HUDEP-2 (cell line): ENCODE measurements around the gene BRSK1.

Source experiments
- DNase-seq, 76 experiments: peaks; one replicate each; lab custom pipeline; 2025; ENCODE audit not compliant: unreplicated experiment in 76 of 76; lab: John Stamatoyannopoulos, UW

The BRSK1 gene

DNA sequence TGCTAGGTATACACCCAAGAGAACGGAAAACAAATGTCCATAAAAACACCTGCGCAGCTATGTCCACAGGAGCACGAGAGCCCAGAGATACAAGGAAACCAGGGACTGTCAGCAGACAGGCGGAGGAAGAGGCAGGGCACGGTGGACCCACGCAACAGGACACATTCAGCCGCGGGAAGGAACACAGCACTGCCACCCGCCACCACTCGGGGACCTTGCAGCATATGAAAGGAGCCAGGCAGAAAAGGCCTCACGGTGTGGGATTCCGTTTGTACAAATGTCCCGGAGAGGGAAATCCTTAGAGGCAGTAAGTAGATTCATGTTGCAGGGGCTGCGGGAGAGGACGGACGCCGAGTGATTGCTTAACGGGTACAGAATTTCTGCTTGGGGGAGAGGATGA, 11.7 kb upstream of the BRSK1 start:
- DNase-seq, result no peak

DNA sequence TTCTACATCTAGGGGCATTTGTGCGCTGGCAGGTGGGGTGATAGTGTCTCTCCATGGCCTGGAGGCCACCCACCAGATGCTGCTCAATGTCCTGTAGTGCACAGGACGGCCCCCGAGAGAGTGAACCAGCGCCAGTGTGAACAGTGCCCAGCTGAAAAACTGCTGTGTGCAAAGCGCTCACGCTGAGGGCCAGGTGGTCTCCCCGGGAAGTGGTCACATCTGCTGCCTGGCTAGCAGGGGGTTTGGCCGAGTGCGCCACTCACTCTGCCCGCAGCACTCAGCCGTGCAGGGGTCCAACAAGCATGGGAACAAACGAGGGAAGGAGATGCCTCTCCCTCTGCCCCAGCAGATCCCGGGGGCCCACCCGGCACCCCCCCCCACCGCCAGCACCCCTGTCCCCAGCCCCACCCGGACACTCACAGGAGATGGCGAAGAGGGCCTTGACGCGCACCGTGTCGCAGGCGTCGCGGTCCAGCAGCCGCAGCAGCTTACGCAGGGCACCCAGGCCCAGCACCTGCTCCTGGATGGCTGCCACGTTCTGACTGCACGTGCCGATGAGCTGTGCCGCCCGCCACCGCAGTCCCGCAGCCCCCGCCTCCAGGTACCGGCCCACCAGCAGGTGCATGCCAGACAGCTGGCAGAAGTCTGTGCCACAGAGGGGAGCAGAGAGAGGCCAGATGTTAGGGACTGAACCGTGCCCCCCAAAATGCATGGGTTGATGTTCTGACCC, 9.7 kb upstream of the BRSK1 start:
- no peak for DNase-seq

DNA sequence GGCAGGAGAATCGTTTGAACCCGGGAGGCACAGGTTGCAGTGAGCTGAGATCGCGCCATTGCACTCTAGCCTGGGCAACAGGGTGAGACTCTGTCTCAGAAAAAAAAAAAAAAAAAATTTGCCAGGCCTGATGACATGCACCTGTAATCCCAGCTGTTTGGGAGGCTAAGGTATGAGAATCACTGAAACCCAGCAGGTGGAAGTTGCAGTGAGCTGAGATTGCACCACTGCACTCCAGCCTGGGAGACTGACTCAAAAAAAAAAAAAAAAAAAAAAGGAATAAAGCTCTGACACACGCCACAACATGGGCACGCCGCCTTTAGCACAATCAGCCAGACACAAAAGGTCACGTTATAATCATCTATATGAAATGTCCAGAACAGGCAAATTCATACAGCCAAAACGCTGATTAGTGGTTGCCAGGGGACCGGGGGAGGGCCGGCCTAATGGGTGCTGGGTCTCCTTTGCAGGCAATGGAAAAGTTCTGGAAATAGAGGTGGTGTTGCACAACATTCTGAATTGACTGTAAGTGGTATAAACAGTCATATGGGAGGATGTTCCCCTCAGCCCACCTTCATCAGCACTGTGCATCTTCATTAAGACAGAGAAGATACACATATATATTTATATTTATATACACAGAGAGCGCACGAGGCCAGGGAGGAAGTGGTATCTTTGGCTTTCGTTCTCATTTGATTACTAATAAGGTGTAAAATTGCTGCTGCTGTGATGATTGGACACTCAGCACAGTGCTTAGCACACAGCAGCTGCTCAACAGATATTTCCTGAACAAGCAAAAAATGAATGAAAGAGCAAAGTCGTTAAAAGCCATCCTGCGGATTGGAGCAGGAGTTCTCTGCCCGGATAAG, 7.7 kb upstream of the BRSK1 start:
- no peak for DNase-seq

DNA sequence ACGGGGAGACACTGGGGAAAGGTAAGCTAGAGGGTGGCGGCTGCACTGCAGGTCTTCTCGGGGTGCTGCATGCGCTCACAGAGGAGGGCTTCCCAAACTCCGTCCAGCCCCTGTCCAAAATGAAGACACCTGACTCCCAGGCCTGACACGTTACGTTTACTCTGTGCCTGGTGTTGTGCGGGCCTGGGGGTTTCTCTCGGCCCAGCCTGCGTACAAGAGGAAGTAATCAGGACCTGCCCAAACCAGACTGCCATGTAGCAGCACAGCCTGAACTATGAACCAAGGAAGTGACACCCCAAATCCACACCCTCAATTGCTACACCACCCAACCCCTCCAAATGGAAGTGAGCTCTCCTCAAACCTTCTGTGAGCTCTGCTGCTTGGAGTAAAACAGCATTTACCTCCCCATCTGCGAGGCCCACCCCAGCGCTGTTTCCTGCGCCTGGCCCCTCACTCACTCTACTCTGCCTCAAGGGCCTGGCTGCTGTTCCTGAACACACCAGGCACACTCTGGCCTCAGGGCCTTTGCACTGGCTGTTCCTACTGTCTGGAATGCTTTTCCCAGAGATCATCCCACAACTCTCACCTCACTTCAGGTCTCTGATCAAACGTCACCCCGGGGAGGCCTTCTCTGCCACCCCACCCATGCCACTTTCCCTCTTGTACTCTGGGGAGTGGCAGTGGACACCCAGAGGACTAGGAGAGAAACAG, 6.9 kb upstream of the BRSK1 start:
- DNase-seq, result no peak

DNA sequence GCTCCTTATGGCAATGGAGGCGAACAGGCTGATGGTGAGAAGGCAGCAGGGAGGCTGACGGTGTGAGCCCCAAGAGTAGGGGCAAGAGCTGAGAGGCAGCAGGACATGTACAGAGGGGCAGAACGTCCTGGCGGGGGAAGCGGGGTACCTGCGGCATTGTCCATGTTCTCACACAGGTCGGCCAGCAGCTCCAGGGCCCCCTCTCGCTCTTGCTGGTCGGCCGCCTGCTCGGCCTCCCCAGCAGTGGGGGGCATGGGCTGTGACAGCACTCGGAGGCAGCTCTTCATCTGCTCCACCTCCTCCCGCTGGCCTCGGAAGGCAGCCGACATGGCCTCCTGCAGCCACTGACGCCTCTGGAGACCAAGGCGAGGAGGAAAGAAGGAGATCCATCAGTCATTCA, 6.3 kb upstream of the BRSK1 start:
- DNase-seq, result no peak

DNA sequence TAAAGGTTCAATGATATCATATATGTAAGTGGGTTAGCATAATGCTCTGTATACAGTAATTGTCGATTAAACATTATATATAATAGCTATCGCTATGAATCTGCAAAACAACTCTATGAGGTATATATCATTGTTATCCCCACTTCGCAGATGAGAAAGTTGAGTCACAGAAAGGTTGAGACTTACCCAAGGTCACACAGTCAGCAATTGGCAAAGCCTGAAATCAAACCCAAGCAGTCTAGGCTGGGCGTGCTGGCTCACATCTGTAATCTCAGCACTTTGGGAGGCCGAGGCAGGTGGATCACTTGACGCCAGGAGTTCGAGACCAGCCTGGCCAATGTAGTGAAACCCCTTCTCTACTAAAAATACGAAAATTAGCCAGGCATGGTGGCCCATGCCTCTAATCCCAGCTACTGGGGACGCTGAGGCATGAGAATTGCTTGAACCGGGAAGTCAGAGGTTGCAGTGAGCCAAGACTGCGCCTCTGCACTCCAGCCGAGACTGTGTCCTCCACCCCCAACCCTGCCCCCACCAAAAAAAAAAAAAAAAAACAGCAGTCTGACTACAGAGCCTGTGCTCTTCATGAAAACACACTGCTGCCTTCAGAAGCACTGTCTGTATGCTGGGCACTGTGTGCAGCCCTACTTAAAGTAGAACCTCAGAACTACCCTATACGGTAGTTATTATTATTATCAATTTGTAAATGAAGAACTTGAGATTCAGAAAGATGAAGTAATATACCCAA, 5.2 kb upstream of the BRSK1 start:
- peak in 4 of 76 experiments; percentile 9 to 31 (median 20) for DNase-seq

DNA sequence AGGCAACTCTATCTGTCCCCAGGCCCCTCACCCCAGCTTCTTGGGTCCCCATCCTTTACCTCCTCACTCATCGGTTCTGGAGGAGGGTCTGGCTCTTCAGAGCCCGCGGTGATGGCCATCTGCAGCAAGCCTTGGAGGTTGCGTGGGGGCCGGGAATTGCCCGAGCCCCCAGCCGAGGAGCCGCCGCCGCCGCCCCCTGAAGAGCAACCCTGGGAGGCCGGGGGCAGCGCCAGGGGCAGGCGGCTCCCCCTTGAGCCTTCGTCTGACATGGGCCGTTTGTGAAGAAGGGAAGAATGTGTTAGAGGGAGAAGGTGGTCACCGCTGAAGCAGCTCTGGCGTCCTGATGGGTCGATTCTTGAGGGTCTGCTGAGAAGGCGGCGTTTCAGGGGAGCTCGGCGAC, 4.5 kb upstream of the BRSK1 start:
- no peak for DNase-seq

DNA sequence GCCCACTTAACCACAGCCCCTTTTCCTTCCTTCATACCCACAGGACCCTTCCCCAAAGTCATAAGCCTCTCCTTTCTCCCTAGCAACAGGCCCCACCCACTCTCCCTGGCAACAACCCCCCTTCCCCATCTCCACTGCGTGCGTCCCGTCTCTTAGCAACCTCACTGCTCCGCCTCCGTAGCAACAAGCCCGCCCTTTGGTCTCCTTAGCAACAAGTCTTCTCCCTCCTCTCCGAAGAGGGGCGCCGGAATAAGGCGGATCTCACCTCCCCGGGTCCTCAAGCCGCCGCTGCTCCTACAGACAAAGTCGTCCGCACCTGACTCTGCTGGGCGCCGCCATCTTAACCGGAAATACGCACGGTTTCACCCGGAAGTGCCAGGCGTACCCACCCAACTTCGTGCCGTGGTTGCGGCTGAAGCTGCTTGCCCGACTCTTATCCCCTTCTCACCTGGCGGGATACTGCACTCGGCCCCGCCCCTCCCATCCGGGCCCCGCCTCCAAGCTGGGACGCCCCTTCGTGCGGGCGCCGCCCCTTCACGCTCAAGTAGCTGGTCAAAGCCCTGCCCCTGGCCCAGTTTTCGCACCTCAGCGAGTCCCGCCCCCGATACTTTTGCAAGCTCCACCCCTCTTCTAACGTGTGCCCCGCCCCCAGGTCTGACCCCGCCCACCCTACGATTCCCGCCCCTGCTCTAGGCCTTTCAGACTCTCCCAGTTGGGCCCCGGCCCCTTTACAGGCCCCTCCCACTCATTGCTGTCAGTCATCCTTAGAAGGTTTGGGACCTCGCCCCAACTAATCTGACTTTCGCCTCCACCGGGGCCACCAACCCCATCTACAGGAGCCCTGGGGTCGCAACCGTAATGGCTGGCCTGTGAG, 3.8 kb upstream of the BRSK1 start, which contains the start of gene HSPBP1:
Gene HSPBP1 (minus strand): TSS at position 341 of the 874 bp plus-strand sequence. CDS start 502 bp downstream, outside the sequence.
- peak; percentile 77 to 100 (median 98) for DNase-seq

DNA sequence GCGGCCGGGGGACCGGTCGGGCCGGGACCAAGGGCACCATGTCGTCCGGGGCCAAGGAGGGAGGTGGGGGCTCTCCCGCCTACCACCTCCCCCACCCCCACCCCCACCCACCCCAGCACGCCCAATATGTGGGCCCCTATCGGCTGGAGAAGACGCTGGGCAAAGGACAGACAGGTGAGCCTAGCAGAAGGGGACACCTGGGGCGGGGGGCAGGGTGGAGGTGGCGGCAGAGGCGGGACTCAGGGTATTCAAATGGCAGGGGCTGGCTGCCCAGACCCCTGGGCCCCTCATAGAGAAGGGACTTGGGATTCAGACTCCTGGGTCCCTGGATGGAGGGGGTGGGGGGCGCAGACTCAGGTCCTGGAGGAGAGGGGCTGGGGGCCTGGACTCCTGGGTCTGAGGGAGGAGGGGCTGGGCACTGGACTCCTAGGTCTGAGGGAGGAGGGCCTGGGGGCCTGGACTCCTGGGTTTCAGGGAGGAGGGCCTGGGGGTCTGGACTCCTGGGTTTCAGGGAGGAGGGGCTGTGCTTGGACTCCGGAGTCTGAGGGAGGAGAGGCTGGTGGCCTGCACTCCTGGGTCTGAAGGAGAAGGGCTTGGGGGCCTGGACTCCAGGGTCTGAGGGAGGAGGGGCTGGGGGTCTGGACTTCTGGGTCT, 735 bp downstream of the BRSK1 start:
- no peak for DNase-seq

DNA sequence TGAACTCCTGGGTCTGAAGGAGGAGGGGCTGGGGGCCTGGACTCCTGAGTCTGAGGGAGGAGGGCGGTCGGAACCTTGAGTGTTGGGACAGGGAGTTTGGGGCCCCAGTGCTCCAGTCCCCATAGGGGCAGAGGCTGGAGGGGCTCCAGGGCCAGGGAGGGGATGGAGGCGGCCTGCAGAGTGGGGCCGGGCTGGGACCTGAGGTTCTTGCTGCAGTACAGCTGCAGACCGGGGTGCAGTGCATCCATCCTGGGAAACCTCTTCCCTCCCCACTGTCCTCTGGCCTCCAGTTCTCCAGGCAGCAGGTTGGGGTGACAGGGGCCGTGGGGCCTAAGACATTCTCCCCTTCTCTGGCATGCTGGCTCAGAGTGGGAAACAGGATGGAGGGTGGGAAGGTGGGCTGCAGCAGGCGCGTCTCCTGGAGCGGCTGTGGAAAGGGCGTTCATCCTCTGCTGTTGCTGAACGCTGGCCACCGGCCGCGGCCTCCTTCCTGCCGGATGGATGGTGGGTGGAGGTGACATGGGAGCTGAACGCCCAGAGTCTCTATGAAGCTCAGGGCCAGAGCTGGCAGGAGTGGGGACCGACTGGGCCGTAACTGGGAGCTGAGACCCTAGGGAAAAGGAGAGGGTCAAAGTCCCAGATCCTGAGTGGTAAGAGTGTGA, 1.6 kb downstream of the BRSK1 start:
- DNase-seq, result no peak

DNA sequence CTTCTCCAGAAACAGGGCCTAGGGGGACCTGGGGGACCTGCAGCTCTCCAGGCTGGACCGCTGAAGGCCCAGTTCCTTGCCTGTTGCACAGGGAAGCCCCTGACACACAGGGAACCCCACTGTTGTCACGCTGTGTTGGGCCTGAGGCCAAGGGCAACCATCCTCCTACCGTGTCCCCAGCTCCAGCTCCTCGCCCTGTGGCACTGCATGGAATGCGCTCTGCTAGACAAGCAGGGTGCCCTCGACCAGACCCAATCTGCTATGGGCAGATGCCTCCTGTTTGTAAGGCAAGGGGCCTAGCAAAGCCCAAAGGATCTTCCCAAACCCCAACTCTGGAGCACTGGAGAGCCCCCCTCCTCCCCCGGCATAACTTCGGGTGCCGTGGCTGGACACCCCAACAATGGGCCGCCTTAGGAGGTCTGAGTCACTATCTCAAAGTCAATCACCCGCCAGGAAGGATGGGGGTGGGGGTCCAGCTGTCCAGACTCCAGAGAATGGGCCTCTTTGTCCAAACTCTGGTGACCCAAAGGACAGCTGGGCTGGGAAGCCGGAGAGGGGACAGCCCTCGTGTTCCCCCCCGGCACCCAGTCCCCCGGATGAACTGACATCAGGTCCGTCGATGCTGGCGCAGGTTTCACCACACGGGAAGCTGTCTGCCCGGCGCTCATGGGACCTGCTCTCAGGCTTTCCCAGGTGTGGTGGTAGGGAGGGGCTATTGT, 3.7 kb downstream of the BRSK1 start:
- no peak for DNase-seq

DNA sequence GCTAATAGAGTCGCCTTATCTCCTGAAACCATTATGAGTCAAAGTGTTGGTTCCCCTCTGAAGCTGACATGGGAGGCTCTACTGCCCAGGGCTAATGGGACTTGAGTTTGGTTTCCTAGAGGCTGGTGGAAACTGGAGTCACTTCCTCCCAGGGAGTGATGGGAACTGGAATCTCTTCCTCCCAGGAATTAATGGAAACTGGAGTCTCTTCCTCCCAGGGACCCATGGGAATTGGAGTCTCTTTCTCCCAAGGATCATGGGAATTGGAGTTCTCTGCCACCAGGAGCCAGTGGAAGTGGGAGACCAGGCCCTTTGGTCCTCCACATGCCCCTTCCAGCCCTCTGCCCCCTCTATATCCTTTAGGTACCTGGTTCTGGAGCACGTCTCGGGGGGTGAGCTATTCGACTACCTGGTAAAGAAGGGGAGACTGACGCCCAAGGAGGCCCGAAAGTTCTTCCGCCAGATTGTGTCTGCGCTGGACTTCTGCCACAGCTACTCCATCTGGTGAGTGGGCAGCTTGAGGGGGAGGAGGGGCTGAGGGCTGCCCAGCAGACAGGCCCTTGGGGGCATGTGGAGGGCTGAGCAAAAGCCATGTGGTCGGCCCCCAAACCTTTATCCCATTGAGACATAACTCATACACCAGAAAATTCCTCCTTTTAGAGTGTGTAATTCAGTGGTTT, 5.5 kb downstream of the BRSK1 start:
- DNase-seq, result no peak

DNA sequence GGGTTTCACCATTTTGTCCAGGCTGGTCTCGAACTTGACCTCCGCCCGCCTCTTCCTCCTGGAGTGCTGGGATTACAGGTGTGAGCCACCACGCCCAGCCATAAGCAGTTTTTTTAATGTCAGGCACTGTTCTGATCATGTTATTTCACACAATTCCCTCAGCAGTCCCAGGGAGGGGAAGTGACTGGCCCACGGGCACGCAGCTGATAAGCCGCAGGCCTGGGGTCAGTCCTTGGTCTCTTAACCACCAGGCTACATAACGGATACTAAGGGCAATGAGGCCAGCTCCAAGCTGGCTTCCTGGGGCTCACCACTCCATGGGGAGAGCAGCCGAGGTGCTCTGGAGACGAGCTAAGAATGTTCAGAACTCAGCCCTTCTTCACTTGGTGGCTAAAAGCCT, 13.5 kb downstream of the BRSK1 start:
- no peak for DNase-seq

DNA sequence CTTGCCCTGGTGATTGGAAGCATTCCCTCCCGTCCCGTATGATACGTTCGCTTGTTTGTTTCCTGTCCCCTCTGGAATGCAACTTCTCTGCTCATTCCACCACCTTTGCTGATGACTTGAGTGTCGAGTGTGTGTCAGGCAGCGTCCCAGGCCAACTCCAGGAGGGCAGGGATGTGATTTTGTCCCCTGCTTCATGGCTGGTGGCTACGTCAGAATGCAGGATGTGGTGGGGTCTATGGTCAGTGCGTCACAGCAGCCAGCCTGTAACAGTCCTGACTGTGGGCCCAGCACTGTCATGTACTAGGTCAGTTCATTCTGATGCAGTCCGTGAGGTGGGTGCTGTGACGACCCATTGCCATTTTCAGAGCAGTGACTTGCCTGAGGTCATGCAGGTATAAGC, 16.2 kb downstream of the BRSK1 start:
- no peak for DNase-seq

DNA sequence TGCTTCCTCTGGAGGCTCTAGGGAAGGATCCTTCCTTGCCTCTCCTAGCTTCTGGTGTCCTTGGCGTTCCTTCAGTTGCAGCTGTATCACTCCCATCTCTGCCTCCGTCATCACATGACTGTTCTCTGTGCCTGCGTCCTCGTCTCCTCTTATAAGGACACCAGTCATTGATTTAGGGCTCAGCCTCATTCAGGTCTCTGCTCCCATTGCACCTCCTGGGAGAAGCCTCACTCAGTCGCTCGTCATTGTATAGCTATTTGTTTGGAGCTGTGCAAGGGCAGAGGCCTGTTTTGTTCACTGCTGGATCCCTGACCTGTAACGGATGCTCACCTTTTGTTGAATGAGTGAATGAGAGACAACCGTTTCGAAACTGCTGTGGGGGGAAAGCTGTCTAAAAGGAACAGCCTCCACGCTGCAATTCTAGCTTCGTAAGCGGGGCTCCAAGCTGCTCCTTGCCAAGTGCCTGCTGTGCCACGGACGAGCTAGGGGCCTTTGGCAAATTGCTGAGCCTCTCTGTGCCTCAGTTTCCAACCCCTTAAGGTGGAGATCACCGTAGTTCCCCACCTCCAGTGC, 17.2 kb downstream of the BRSK1 start:
- no peak for DNase-seq

DNA sequence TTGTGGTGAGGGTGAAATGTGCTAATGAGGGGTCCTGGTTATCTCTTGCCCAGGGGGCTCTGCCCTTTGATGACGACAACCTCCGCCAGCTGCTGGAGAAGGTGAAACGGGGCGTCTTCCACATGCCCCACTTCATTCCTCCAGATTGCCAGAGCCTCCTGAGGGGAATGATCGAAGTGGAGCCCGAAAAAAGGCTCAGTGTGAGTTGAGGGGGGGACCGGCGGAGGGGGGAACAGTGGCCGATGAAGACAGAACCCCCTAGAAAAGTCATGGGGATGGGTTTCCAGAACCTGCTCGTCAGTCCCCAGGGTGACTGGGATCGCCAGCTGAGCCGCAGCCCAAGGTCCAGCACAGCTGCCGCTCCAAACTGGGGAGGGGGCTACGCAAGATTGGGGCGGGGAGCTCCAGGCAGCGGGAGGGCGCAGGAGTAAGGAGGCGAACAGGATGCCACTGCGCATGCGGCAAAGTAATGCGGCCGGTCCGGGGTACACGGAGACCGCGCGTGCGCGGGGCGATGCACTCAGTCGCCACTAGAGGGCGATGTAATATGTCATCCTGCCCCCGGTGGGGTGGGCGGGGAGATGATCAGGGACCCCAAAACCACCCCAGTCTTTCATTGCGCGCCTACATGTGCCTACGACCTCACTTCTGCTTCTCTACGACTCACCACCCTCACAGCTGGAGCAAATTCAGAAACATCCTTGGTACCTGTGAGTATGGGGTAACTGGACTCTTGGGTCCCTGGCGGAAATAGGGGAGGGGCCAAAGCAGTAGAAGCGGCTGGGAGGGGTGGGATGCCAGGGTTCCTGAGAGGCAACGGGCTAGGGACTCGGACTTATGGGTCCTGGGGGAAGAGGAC, 17.9 kb downstream of the BRSK1 start:
- DNase-seq, result peak in 74 of 76 experiments; percentile 35 to 97 (median 84)
